HG03025 (cell line): ENCODE data around the gene CERCAM.

ENCODE experiments used
- ATAC-seq: cut with Tn5 transposase; IDR thresholded peaks from one replicate; pipeline ENCODE4 v1.9.1; 2021; ENCODE audit warnings: mild to moderate bottlenecking, moderate library complexity; ENCODE audit not compliant: unreplicated experiment, low FRiP score

CERCAM gene

GRCh38 chr9:128448746-128449145 is 28.1 kb downstream of the CERCAM start:
- ATAC-seq = no peak

GRCh38 chr9:128454991-128455390 is 34.3 kb downstream of the CERCAM start:
- no peak for ATAC-seq

GRCh38 chr9:128455849-128456612 is 35.4 kb downstream of the CERCAM start, which contains the start of gene ODF2:
ODF2 (plus strand) TSS chr9:128456006; CDS start chr9:128456092, 86 bp downstream.
- ATAC-seq = peak; percentile 72

- peak; percentile 61 for ATAC-seq
Observed at GRCh38 chr9:128456613-128457061, 36.0 kb downstream of the CERCAM start.

- ATAC-seq = no peak
Observed at GRCh38 chr9:128457207-128457606, 36.5 kb downstream of the CERCAM start.

- no peak for ATAC-seq
Observed at GRCh38 chr9:128459011-128459410, 38.4 kb downstream of the CERCAM start.

- ATAC-seq = no peak
Observed at GRCh38 chr9:128469070-128469469, 48.4 kb downstream of the CERCAM start.

- ATAC-seq = no peak
Observed at GRCh38 chr9:128470560-128470959, 49.9 kb downstream of the CERCAM start.

GRCh38 chr9:128473104-128473503 is 52.4 kb downstream of the CERCAM start:
- no peak for ATAC-seq

GRCh38 chr9:128475867-128476266 is 55.2 kb downstream of the CERCAM start:
- ATAC-seq = no peak

- no peak for ATAC-seq
Observed at GRCh38 chr9:128479262-128479661, 58.6 kb downstream of the CERCAM start.

- ATAC-seq = no peak
Observed at GRCh38 chr9:128481561-128481960, 60.9 kb downstream of the CERCAM start.

GRCh38 chr9:128482186-128482585 is 61.5 kb downstream of the CERCAM start:
- ATAC-seq = no peak

GRCh38 chr9:128484686-128485413 is 64.2 kb downstream of the CERCAM start:
- no peak for ATAC-seq

GRCh38 chr9:128485414-128485855 is 64.8 kb downstream of the CERCAM start:
- ATAC-seq = no peak

- no peak for ATAC-seq
Observed at GRCh38 chr9:128486201-128486600, 65.5 kb downstream of the CERCAM start.
